ENCODE data around the gene TPM3.
"Not testable (repeated sequence)": the region's sequence is repeated elsewhere in the genome, so short reads cannot be mapped to it uniquely, and the experiment has no call there.

Gene TPM3

GRCh38 chr1:154205778-154206177, 13.9 kb upstream of the TPM3 start:
- not testable (repeated sequence) for DNase-seq (ENCODE audit: low spot score)

DNA sequence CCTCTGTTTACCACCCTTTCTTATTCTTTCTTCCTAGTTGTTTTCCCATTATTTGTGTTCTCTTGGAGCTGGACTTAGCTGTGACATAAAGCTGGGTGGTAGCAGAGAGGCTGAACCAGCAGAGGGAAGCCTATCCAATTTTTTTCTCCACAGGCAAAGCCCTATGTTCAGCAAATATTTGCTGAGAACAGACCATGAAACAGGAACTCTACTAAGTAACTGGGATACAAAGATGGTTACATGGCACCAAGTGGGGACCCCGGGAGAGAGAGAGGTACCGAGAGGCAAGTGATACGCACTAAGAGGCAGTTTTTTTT, 7.6 kb upstream of the TPM3 start:
- peak; percentile 46 for DNase-seq (ENCODE audit: low spot score)

DNA sequence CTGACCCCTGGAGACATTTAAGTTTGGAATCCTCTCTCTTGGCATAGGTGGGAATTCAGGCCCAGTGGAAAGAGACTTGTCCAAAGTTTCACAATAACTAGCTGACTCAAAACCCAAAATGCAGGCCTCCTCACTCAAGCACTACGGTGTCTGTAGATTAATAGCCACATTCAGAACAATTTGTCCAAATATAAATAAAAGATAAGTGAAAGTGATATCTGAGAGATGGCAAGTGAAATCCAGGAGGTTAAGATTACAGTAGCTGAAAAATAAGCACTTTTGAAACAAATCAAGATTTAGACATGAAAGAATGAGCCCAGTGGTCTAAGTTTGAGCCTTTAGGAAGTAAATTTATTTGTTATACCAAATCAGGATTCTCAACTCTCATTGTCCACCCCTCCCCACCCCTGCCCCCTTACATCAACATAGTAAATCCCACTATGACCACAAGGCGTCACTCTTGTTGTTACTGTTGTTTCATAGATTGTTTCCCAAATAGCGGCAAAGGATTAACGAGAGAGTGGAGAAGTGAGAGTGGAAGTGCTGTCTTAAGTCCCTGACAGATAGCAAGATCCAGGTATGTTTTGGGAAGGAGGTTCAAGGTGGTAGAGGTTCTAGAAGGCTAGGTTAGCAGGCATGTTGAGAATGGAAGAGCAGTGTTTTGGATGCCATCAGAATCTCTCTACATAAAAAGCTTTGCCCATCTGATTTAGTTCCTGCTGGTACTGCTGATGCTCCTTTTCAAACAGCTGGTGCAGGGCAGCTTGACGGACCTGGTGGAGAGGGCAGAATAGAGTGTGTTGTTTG, 7.1 kb upstream of the TPM3 start:
- DNase-seq (ENCODE audit: low spot score), result peak; percentile 68

GRCh38 chr1:154193821-154194220, 1.9 kb upstream of the TPM3 start:
- DNase-seq (ENCODE audit: low spot score), result peak; percentile 38

DNA sequence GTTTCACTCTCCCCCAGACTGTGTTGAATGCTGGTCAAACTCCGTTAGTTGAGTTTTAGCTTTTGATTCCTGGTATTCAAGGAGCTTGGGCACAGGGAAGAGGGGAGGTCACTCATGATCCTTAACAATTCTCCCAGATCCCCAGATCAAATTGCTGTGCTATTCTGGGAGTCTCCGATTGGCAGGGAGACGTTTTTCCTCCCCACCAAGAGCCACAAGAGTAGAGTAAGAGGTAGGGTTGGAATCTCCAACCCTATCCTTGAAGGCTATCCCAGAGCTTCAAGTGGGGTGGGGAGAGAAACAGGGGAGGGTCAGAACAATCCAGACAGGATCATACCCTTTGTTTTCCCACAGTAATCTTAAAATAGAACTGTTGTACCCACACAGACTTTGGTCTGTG, 576 bp upstream of the TPM3 start:
- no peak for DNase-seq (ENCODE audit: low spot score)

DNA sequence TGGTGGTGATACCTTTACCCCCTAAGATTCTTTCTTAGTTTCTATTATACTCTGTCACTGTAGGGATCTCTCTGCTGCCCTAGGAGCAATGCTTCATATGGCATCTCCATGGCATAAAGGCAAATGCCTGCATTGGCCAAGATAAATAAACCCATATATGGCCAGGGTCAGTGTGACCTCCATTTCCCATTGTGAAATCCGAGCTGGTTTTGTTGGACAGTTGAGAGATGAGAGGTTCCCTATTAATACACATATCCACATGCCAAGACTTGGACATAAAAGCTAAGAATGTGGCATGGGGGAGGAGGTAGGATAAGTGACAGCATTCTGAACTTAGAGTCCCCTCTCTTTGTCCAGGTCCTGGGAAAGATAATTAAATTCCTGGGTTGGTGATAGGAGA, 1.4 kb downstream of the TPM3 start:
- DNase-seq (ENCODE audit: low spot score), result peak; percentile 22

DNA sequence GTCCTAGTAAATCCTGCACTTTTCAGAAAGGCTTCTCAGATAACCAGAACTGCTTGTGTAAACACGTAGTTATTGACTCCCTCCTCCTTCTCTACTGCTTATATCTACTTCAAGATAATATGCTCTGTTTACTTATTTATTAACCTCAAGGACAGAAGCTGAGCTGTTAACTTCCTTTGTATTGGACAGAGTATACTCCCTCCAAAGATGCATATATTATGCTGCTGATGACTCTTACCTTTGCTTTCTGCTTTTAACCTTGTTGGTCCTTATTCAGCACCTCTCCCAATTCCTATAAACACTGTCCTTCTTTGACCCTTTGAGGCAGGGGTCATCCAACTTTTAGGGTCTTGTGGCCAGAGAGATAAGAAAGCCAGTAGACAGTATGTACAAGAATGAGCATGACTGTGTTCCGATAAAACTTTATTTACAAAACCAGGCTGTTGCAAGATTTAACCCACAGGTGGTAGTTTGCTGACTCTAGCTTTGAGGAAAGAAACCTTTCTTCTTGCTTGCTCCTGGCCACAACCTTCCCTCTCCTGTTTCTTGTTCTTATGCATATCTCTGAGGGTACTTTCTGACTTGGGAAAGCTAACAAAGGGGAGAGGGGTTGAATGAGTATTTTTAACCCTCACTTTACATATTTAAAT, 4.9 kb downstream of the TPM3 start:
- DNase-seq (ENCODE audit: low spot score), result no peak

GRCh38 chr1:154186177-154186576, 5.7 kb downstream of the TPM3 start:
- peak; percentile 29 for DNase-seq (ENCODE audit: low spot score)

DNA sequence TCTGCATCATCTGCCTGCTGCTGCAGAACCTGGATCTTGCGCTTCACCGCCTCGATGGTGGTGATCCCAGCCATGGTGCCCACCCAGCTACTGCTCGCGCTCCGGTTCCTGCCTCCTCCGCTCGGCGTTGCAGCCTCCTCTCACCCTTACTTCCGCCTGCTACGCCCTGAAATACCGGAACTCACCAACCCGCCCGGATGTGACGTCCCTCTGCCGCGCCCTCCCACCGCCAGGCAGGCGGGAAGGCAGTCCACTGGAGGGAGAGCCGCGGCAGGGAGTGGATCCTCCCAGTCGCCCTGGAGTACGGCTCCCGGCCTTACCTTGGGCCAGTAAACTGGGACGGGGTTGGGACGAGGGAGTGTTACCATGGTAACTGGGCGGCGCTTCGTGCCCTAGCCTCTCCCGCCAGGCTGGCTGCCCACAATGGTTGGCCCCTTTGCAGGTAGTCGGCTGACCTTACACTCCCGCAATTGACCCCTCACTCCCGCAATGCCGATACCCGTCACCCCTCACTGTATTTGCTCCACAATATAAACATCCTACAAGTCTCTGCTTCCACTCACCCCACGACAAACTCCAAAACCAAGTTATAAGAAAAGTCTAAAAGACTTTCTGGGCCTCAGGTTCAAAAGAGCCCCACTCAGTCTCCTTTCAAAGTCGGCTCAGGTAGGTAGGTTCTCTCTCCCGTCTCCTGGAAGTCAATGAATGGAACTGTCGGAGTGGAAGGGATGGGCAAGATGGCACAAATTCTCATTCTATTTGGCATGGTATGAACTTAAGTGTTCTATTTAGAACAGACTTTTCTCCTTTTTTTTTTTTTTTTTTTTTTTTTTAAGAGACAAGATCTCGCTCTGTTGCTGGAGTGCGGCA, 8.6 kb downstream of the TPM3 start:
- DNase-seq (ENCODE audit: low spot score), result peak; percentile 99

DNA sequence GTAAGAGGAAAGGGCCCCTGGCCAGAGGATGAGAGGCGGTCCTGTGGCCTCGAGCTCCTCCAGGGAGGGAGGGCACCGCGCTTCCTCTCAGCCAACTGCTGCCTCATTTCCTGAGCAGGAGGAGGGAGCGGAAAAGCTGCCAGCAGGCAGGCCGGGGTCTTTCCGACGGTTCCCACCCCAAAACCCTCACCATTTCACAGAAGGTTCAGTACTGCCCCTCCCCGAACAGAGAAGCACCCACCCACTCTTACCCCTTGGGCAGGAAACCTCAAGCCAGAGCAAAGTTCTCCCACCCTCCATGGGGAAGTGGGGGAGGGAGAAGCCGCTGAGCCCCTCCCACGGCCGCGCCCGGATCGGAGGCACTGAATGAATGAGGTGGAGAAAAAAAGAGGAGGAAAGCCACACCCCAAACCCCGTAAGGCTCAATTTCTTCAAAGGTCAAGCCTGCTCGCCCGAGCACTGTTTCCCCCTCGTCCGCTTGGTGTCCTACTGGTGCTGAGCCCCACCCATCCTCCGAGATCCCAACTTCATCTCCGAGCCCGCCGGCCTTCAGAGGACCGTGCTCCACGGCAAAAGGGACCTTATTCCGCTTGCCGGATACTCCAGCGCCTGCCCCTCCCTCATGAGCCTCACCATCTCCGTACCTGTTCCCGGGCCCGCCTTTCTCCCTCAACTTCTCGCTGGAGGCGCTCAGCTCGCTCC, 9.4 kb downstream of the TPM3 start:
- DNase-seq (ENCODE audit: low spot score), result peak; percentile 85

GRCh38 chr1:154181944-154182343, 10.0 kb downstream of the TPM3 start:
- DNase-seq (ENCODE audit: low spot score), result no peak

- DNase-seq (ENCODE audit: low spot score), result no peak
Observed at GRCh38 chr1:154179946-154180687, 11.8 kb downstream of the TPM3 start.

- no peak for DNase-seq (ENCODE audit: low spot score)
Observed at GRCh38 chr1:154178911-154179811, 12.7 kb downstream of the TPM3 start.

DNA sequence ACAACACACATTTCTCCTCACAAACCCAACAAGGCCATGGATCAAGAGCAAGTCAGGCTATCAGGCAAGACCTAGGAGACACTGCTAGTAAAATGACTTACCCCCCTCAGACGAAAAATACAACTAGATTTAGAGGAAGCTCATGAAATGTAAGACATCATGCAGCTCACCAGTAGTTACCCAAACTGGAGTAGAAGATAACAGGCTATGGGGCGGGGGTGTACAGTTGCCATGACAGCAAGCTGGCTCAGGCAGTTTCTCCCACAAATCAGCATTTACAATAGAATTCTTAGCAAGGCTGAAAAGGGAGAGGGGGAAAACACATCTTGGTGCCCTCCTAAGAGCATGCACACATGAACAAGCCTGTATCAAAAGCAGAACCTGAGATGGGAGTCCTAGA, 13.9 kb downstream of the TPM3 start:
- no peak for DNase-seq (ENCODE audit: low spot score)

- DNase-seq (ENCODE audit: low spot score), result peak; percentile 75
Observed at GRCh38 chr1:154176337-154176736, 15.6 kb downstream of the TPM3 start.

DNA sequence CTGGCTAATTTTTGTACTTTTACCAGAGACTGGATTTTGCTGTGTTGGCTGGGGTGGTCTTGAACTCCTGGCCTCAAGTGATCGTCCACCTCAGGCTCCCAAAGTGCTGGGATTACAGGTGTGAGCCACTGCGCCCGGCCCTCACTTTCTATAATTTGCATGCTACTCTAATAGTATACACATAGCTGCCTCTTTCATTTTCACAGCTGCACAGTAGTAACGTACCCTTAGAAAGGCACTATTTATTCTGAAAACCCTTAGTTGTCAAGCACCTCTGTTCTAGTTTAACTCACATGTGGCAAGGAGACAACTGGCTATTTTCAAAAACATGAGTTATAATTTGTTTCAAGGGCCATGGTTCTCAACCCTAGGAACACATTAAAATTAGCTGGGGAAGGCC, 17.2 kb downstream of the TPM3 start:
- DNase-seq (ENCODE audit: low spot score), result no peak

DNA sequence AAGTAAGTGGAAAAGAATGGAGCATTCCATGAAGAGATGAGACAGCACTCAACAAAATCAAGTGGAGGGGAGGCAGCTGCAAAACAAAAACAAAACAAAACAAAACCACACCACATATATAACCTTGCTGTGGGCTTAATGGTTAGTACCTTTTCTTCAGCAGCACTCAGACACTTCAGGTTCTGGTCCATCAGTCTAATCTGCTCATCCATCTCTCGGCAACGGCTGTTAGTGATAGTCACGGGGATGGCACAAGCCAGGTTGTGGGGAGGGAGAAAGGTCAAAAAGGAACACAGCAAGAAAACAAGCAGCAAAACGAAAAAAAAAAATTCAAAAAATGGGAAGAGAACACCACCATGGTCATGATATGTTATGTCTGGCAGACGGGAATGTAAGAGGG, 20.0 kb downstream of the TPM3 start:
- no peak for DNase-seq (ENCODE audit: low spot score)

DNA sequence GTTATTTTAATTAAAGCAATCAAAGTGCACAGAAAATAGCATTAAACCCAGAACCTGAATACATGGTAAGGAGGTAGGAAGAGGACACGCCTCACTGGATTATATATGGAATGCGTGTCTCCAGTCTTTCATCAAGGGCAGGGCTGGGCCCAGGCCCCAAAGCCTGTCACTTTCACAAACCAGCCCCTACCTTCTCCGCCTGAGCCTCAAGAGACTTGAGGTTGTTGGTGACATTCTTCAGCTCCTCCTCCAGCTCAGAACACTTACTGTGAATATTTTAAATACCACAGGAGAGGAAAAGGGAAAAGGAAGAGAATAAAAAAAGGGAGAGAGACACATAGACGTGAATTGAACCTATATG, 20.7 kb downstream of the TPM3 start:
- no peak for DNase-seq (ENCODE audit: low spot score)

GRCh38 chr1:154170547-154171222, 21.2 kb downstream of the TPM3 start:
- DNase-seq (ENCODE audit: low spot score), result no peak

DNA sequence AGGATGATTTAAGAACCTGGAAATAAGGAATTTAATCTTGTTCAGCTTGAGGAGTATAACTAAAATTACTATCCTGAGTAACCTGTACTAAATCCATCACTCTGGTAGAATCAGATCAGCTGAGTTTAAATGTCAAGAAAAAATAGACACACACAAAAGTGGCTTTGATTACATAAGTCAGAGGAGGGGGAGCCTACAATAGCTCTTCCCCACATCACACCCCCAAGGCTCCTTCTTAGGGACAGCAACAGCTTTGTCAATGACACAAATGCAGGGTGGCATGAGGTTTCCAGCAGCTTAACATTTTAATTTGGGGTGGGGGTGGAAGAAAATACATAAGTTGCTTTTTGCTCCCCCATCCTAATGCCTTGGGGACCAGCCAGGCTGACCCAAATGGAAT, 24.4 kb downstream of the TPM3 start:
- no peak for DNase-seq (ENCODE audit: low spot score)

Measured in AG20443 (cell line).